H9 (cell line): ENCODE results near the gene ME3. TPM values are rescaled to one million over a fixed set of nuclear protein-coding genes. Genes with fewer than 3 reads are reported as not detected.

Experiments
- DNase-seq: peaks from one replicate; pipeline ENCODE4 v3.0.0-alpha.2; 2017
- H2AFZ ChIP-seq: one replicate; pipeline ENCODE4 v1.6.1; 2013; ENCODE audit warnings: mild to moderate bottlenecking, low read length, control low read depth, moderate library complexity
- H2AK5ac ChIP-seq: 2 replicates; pipeline ENCODE4 v1.6.1; 2013; ENCODE audit warnings: low read length, control low read depth, mixed read lengths; ENCODE audit not compliant: insufficient read length
- H2BK120ac ChIP-seq: one replicate; pipeline ENCODE4 v1.6.1; 2013; ENCODE audit warnings: low read depth, mild to moderate bottlenecking, low read length, control low read depth, inconsistent platforms; ENCODE audit not compliant: poor library complexity, severe bottlenecking
- H2BK12ac ChIP-seq: 2 replicates; pipeline ENCODE4 v1.6.1; 2013; ENCODE audit warnings: low read length, control low read depth, mixed read lengths, low read depth; ENCODE audit not compliant: insufficient read length
- H2BK15ac ChIP-seq: 2 replicates; pipeline ENCODE4 v1.6.1; 2013; ENCODE audit warnings: low read depth, low read length, control low read depth
- H2BK20ac ChIP-seq: one replicate; pipeline ENCODE4 v1.6.1; 2013; ENCODE audit warnings: low read depth, mild to moderate bottlenecking, low read length, control low read depth, inconsistent platforms; ENCODE audit not compliant: poor library complexity, severe bottlenecking
- H2BK5ac ChIP-seq: 2 replicates; pipeline ENCODE4 v1.6.1; 2013; ENCODE audit warnings: low read length, control low read depth, mixed read lengths; ENCODE audit not compliant: insufficient read length
- H3K14ac ChIP-seq: 2 replicates; pipeline ENCODE4 v1.6.1; 2013; ENCODE audit warnings: low read length, control low read depth; ENCODE audit not compliant: insufficient read depth
- H3K18ac ChIP-seq: 2 replicates; pipeline ENCODE4 v1.6.1; 2013; ENCODE audit warnings: low read depth, mild to moderate bottlenecking, mixed read lengths, low read length, control low read depth; ENCODE audit not compliant: insufficient read length
- H3K23ac ChIP-seq: 2 replicates; pipeline ENCODE4 v1.6.1; 2013; ENCODE audit warnings: low read length, control low read depth, mixed read lengths, low read depth; ENCODE audit not compliant: insufficient read length
- H3K23me2 ChIP-seq: 2 replicates; pipeline ENCODE4 v1.6.1; 2013; ENCODE audit warnings: low read depth, mild to moderate bottlenecking, mixed read lengths, low read length, control low read depth; ENCODE audit not compliant: insufficient read length, poor library complexity, severe bottlenecking
- H3K27ac ChIP-seq: 2 replicates; pipeline ENCODE4 v1.5.1; 2013; ENCODE audit warnings: low read length, control low read depth, mixed read lengths, low read depth; ENCODE audit not compliant: insufficient read length
- H3K27me3 ChIP-seq: 2 replicates; pipeline ENCODE4 v1.6.1; 2013; ENCODE audit warnings: low read length, control low read depth, inconsistent platforms; ENCODE audit not compliant: insufficient read depth
- H3K4ac ChIP-seq: 2 replicates; pipeline ENCODE4 v1.6.1; 2013; ENCODE audit warnings: low read depth, mild to moderate bottlenecking, control low read depth, inconsistent platforms, low read length, moderate library complexity
- H3K4me1 ChIP-seq: 2 replicates; pipeline ENCODE4 v1.6.1; 2013; ENCODE audit warnings: low read length, control low read depth, inconsistent platforms; ENCODE audit not compliant: insufficient read depth
- H3K4me2 ChIP-seq: 2 replicates; pipeline ENCODE4 v1.6.1; 2013; ENCODE audit warnings: low read length, control low read depth, mixed read lengths; ENCODE audit not compliant: insufficient read length, insufficient read depth
- H3K56ac ChIP-seq: 2 replicates; pipeline ENCODE4 v1.6.1; 2013; ENCODE audit warnings: low read depth, mild to moderate bottlenecking, mixed read lengths, low read length, control low read depth; ENCODE audit not compliant: insufficient read length
- H3K79me1 ChIP-seq: 2 replicates; pipeline ENCODE4 v1.6.1; 2013; ENCODE audit warnings: low read depth, mild to moderate bottlenecking, moderate library complexity, low read length, control low read depth, inconsistent platforms; ENCODE audit not compliant: insufficient read depth, poor library complexity, severe bottlenecking
- H3K79me2 ChIP-seq: 2 replicates; pipeline ENCODE4 v1.6.1; 2013; ENCODE audit warnings: low read length, control low read depth, inconsistent platforms; ENCODE audit not compliant: insufficient read depth
- H3K9ac ChIP-seq: 2 replicates; pipeline ENCODE4 v1.6.1; 2013; ENCODE audit warnings: low read length, control low read depth, mixed read lengths; ENCODE audit not compliant: insufficient read length; ENCODE audit errors: extremely low read depth
- H3K9me3 ChIP-seq: one replicate; pipeline ENCODE4 v1.6.1; 2013; ENCODE audit warnings: low read depth, low read length, inconsistent platforms; ENCODE audit not compliant: control insufficient read depth
- H3T11ph ChIP-seq: one replicate; pipeline ENCODE4 v1.6.1; 2013; ENCODE audit warnings: mild to moderate bottlenecking, low read length, control low read depth, inconsistent platforms
- H4K20me1 ChIP-seq: one replicate; pipeline ENCODE4 v1.6.1; 2013; ENCODE audit not compliant: control insufficient read depth, insufficient read length, insufficient read depth
- H4K5ac ChIP-seq: 2 replicates; pipeline ENCODE4 v1.6.1; 2013; ENCODE audit warnings: low read depth, mild to moderate bottlenecking, mixed read lengths, low read length, control low read depth; ENCODE audit not compliant: insufficient read length
- H4K8ac ChIP-seq: replicated peaks from 2 replicates; pipeline ENCODE4 v1.6.1; 2013; ENCODE audit warnings: low read length, control low read depth, mixed read lengths, low read depth; ENCODE audit not compliant: insufficient read length
- H4K91ac ChIP-seq: 2 replicates; pipeline ENCODE4 v1.6.1; 2013; ENCODE audit warnings: low read depth, mild to moderate bottlenecking, moderate library complexity, mixed read lengths, low read length, control low read depth; ENCODE audit not compliant: insufficient read length
- H3K27ac Mint-ChIP-seq, 3 experiments: 2 replicates in 2 of 3; 3 replicates in 1 of 3; pipeline ENCODE4 v1.8.0; 2020 to 2021; ENCODE audit warnings: mixed read lengths in 3 of 3, mild to moderate bottlenecking in 1 of 3, moderate library complexity in 1 of 3
- H3K27me3 Mint-ChIP-seq: 2 replicates; pipeline ENCODE4 v1.8.0; 2021; ENCODE audit warnings: low read depth, mild to moderate bottlenecking, moderate library complexity, mixed read lengths
- H3K36me3 Mint-ChIP-seq, 3 experiments: 2 replicates in 2 of 3; 3 replicates in 1 of 3; pipeline ENCODE4 v1.8.0; 2020 to 2021; ENCODE audit warnings: low read depth in 3 of 3, mixed read lengths in 3 of 3; ENCODE audit not compliant: insufficient read depth in 1 of 3
- H3K4me1 Mint-ChIP-seq, 2 experiments: 2 replicates each; pipeline ENCODE4 v1.8.0; 2020; ENCODE audit warnings: mixed read lengths in 2 of 2
- H3K4me3 Mint-ChIP-seq, 2 experiments: 2 replicates in 1 of 2; 3 replicates in 1 of 2; pipeline ENCODE4 v1.8.0; 2020 to 2021; ENCODE audit warnings: mild to moderate bottlenecking in 2 of 2, mixed read lengths in 2 of 2, moderate library complexity in 1 of 2
- H3K9me3 Mint-ChIP-seq, 2 experiments: 2 replicates in 1 of 2; 3 replicates in 1 of 2; pipeline ENCODE4 v1.8.0; 2020; ENCODE audit warnings: mild to moderate bottlenecking in 2 of 2, mixed read lengths in 2 of 2, moderate library complexity in 1 of 2
- WGBS: extraction: QIAGEN DNeasy Blood & Tissue Kit; methylation state at CpG from one replicate; pipeline ENCODE4 v1.1.7; 2013; ENCODE audit warnings: missing lambda C conversion rate, low lambda C conversion rate, mixed read lengths; ENCODE audit not compliant: insufficient read length; ENCODE audit errors: extremely low coverage; 5-methylcytosine and 5-hydroxymethylcytosine counted together
- total RNA-seq: library from RNA; stranded (reverse); gene quantifications from 2 replicates; pipeline ENCODE4 v1.2.1, GENCODE V29; 2021
- TF ChIP-seq, protein P1 (sequence below): fragments of 200-600 bp; sonication (generic); conservative IDR thresholded peaks from 3 replicates; pipeline ENCODE4 v1.8.0; 2021; ENCODE audit warnings: antibody characterized with exemption, mild to moderate bottlenecking

ME3 gene
- total RNA-seq, 1 experiment from 2014 or later, result 2.8 TPM

DNA sequence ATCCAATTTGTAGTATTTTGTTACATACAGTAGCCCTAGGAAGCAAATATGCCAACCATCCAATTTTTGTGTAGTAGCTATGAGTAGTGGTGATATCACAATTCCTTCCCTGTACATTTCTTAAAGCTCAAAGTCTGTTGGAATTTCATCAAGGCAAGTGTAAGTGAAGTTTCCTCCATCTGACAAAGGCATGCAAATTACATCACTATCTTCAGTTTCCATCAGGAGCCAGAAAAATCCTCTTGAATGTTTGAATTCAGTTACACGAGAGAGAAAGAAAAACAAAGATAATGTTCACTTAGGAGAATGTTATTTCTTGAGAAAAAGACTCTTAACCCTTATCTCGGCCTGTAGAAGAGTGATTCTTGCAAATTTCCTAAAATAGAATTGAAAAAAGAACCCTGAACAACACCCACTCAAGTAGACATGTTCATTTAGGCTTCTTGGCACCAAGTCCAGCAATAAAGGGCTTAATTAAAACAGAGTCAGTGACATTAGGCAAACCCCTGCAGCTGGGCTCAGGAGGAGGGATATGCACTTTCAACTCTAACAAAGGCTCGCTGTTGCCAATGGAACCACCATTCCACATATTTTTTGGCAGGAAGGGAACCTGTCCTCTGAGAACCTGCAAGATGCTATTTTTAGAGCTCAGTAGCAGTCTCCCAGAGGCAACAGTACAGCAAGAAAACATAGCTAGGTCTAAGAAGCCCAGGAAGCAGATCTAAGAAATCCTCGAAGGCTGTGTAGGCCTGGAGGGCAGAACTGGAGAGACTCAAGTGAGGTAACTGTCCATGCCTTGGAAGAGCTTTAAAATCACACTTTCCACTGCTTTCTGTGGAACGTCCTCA lies 153.1 kb downstream of the ME3 start:
- no peak overlapping the region for H2BK20ac ChIP-seq
- H2BK120ac ChIP-seq, result no peak overlapping the region
- no peak overlapping the region for H2AK5ac ChIP-seq
- no peaks in the 10 kb centered on the region for H3K79me1 ChIP-seq
- Mint-ChIP-seq H3K27me3 (no peaks in the 10 kb centered on the region), H3K27ac (peak overlapping the region in 1 of 3 experiments; percentile 38; a peak in 1 of 7 replicates), H3K9me3 (peaks cover 0 to 3% of the 10 kb centered on the region in 2 experiments; a peak in 1 of 5 replicates), H3K4me3 (no peak overlapping the region), H3K36me3 (peaks cover 0 to 1% (median 0%) of the 10 kb centered on the region in 3 experiments; a peak in 2 of 7 replicates), H3K4me1 (peaks cover 7% of the 10 kb centered on the region in 2 experiments)
- TF ChIP-seq, protein P1, sequence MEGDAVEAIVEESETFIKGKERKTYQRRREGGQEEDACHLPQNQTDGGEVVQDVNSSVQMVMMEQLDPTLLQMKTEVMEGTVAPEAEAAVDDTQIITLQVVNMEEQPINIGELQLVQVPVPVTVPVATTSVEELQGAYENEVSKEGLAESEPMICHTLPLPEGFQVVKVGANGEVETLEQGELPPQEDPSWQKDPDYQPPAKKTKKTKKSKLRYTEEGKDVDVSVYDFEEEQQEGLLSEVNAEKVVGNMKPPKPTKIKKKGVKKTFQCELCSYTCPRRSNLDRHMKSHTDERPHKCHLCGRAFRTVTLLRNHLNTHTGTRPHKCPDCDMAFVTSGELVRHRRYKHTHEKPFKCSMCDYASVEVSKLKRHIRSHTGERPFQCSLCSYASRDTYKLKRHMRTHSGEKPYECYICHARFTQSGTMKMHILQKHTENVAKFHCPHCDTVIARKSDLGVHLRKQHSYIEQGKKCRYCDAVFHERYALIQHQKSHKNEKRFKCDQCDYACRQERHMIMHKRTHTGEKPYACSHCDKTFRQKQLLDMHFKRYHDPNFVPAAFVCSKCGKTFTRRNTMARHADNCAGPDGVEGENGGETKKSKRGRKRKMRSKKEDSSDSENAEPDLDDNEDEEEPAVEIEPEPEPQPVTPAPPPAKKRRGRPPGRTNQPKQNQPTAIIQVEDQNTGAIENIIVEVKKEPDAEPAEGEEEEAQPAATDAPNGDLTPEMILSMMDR, result no peak
- H3K27ac ChIP-seq, result no peak overlapping the region
- H3K4me1 ChIP-seq, result no peaks in the 10 kb centered on the region; the same call in 1 of the 2 replicates
- no peak overlapping the region for H2AFZ ChIP-seq
- no peaks in the 10 kb centered on the region for H4K20me1 ChIP-seq
- no peak overlapping the region for H3K14ac ChIP-seq
- no peak overlapping the region for H2BK12ac ChIP-seq
- no CpG with 5 or more reads among the region's 5 CpGs for WGBS
- no peak overlapping the region for H4K91ac ChIP-seq
- no peak overlapping the region for H2BK15ac ChIP-seq
- H3K23me2 ChIP-seq, result no peaks in the 10 kb centered on the region
- H3K9ac ChIP-seq, result no peak overlapping the region
- H3K79me2 ChIP-seq, result no peaks in the 10 kb centered on the region
- no peaks in the 10 kb centered on the region for H3K27me3 ChIP-seq
- no peak overlapping the region for H3T11ph ChIP-seq
- no peak overlapping the region for H2BK5ac ChIP-seq
- H3K4ac ChIP-seq, result no peak overlapping the region
- no peak overlapping the region for H4K5ac ChIP-seq
- no peak overlapping the region for H3K23ac ChIP-seq
- no peak overlapping the region for H3K4me2 ChIP-seq
- no peak overlapping the region for H3K56ac ChIP-seq
- no peaks in the 10 kb centered on the region for H3K9me3 ChIP-seq
- H3K18ac ChIP-seq, result no peak overlapping the region
- no peak overlapping the region for H4K8ac ChIP-seq
- no peak for DNase-seq
